Peyer's patch (tissue), 4 donors: Measurements from ENCODE around the gene NOTCH4.

Experiments
- POLR2A ChIP-seq, 2 donors: fragments of 450-650 bp; IDR thresholded peaks; one replicate each; pipeline ENCODE4 v1.5.1; 2017; ENCODE audit warnings: antibody characterized with exemption in 2 of 2, mild to moderate bottlenecking in 2 of 2, moderate library complexity in 2 of 2
- TF ChIP-seq, protein P1 (sequence below), 6 experiments: fragments of 450-650 bp in 4 of 6; fragments of 200-600 bp in 2 of 6; sonication (generic) in 1 of 6; IDR thresholded peaks; one replicate each; pipeline ENCODE4 v1.5.1; 2017 to 2019; ENCODE audit warnings: antibody characterized with exemption in 6 of 6, mild to moderate bottlenecking in 3 of 6, moderate library complexity in 1 of 6

- TF ChIP-seq, protein P1, sequence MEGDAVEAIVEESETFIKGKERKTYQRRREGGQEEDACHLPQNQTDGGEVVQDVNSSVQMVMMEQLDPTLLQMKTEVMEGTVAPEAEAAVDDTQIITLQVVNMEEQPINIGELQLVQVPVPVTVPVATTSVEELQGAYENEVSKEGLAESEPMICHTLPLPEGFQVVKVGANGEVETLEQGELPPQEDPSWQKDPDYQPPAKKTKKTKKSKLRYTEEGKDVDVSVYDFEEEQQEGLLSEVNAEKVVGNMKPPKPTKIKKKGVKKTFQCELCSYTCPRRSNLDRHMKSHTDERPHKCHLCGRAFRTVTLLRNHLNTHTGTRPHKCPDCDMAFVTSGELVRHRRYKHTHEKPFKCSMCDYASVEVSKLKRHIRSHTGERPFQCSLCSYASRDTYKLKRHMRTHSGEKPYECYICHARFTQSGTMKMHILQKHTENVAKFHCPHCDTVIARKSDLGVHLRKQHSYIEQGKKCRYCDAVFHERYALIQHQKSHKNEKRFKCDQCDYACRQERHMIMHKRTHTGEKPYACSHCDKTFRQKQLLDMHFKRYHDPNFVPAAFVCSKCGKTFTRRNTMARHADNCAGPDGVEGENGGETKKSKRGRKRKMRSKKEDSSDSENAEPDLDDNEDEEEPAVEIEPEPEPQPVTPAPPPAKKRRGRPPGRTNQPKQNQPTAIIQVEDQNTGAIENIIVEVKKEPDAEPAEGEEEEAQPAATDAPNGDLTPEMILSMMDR (IDR thresholded peaks at IDR 0.05), result no peak
- TF ChIP-seq POLR2A (IDR thresholded peaks at IDR 0.05), result no peak
Observed at GRCh38 chr6:32146687-32147086, 77.2 kb downstream of the NOTCH4 start.
